ENCODE data around the gene TMEM258. TPM values are rescaled to one million over a fixed set of nuclear protein-coding genes. Genes with fewer than 3 reads are reported as not detected.

TMEM258 gene
- total RNA-seq, 2 donors from 2014 or later: 8.6 to 29.1 TPM

- WGBS, 2 donors: 0 to 1% methylated on average over 4 to 81 of the region's 93 CpGs
- H3K27ac ChIP-seq: peak within 1 kb of the TSS; percentile 85 to 97 (median 96)
- H3K27me3 ChIP-seq: no peaks in the 10 kb centered on the region
- peak; percentile 62 for ATAC-seq
- H3K4me1 ChIP-seq: peaks cover 66% of the 10 kb centered on the region
- peak; percentile 23 to 50 (median 26) for TF ChIP-seq POLR2A (IDR thresholded peaks at IDR 0.05)
- TF ChIP-seq, protein P1, sequence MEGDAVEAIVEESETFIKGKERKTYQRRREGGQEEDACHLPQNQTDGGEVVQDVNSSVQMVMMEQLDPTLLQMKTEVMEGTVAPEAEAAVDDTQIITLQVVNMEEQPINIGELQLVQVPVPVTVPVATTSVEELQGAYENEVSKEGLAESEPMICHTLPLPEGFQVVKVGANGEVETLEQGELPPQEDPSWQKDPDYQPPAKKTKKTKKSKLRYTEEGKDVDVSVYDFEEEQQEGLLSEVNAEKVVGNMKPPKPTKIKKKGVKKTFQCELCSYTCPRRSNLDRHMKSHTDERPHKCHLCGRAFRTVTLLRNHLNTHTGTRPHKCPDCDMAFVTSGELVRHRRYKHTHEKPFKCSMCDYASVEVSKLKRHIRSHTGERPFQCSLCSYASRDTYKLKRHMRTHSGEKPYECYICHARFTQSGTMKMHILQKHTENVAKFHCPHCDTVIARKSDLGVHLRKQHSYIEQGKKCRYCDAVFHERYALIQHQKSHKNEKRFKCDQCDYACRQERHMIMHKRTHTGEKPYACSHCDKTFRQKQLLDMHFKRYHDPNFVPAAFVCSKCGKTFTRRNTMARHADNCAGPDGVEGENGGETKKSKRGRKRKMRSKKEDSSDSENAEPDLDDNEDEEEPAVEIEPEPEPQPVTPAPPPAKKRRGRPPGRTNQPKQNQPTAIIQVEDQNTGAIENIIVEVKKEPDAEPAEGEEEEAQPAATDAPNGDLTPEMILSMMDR (IDR thresholded peaks at IDR 0.05): peak; percentile 29 to 97 (median 55)
- DNase-seq: peak; percentile 65 to 80 (median 76)
- H3K4me3 ChIP-seq: peak within 1 kb of the TSS; percentile 37 to 44
- no peaks in the 10 kb centered on the region for H3K36me3 ChIP-seq (replicated peaks in 1 of 2; ENCODE audit: insufficient read depth in 1 of 2, low read depth in 2 of 2)
- intact Hi-C loops (cut with DNase I): no loop called here
- no peaks in the 10 kb centered on the region for H3K9me3 ChIP-seq
These were observed 40.1 kb downstream of the TMEM258 start, which contains the start of gene MYRF for GRCh38 chr11:61752117-61752924. Gene MYRF, plus strand, starts transcription at chr11:61752636. Its CDS starts 109 bp downstream, at chr11:61752745.

DNA sequence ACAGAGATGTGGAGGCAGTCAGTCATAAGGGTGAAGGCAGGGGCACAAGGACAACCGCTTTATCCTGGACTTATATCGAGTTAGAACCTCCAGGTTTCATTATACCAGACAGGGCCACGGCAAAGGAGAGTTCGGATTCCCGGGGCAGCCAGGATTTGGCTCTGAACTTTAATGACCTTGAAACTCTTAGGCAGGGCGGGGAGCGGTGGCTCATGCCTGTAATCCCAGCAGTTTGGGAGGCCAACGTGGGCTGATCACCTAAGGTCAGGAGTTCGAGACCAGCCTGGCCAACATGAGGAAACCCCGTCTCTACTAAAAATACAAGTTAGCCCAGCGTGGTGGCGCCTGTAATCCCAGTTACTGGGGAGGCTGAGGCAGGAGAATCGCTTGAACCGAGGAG is 41.0 kb downstream of the TMEM258 start:
- Histone ChIP-seq H3K4me1 (peaks cover 57% of the 10 kb centered on the region), H3K27me3 (no peaks in the 10 kb centered on the region), H3K4me3 (no peak overlapping the region), H3K27ac (no peak overlapping the region), H3K36me3 (replicated peaks in 1 of 2; ENCODE audit: insufficient read depth in 1 of 2, low read depth in 2 of 2) (no peaks in the 10 kb centered on the region), H3K9me3 (no peaks in the 10 kb centered on the region)
- TF ChIP-seq POLR2A (IDR thresholded peaks at IDR 0.05): no peak
- TF ChIP-seq, protein P1 (IDR thresholded peaks at IDR 0.05): no peak
- WGBS, 2 donors: 37 to 45% methylated on average over 11 to 14 of the region's 14 CpGs
- ATAC-seq: no peak
- intact Hi-C loops (cut with DNase I): no loop called here
- no peak for DNase-seq

GRCh38 chr11:61750631-61751273 is 41.6 kb downstream of the TMEM258 start:
- DNase-seq (no peak), ATAC-seq (no peak)
- Histone ChIP-seq H3K4me3 (no peak overlapping the region), H3K4me1 (peaks cover 51% of the 10 kb centered on the region), H3K36me3 (replicated peaks in 1 of 2; ENCODE audit: insufficient read depth in 1 of 2, low read depth in 2 of 2) (no peaks in the 10 kb centered on the region), H3K27me3 (no peaks in the 10 kb centered on the region), H3K9me3 (no peaks in the 10 kb centered on the region), H3K27ac (no peak overlapping the region)
- intact Hi-C loops (cut with DNase I): no loop called here
- TF ChIP-seq, protein P1 (IDR thresholded peaks at IDR 0.05): no peak
- no peak for TF ChIP-seq POLR2A (IDR thresholded peaks at IDR 0.05)
- WGBS, 2 donors: 93 to 99% methylated on average over 5 of the region's 5 CpGs

- H3K27me3 ChIP-seq: no peaks in the 10 kb centered on the region
- no peaks in the 10 kb centered on the region for H3K9me3 ChIP-seq
- DNase-seq (no peak), ATAC-seq (no peak)
- H3K36me3 ChIP-seq (replicated peaks in 1 of 2; ENCODE audit: insufficient read depth in 1 of 2, low read depth in 2 of 2): no peaks in the 10 kb centered on the region
- intact Hi-C loops (cut with DNase I): no loop called here
- TF ChIP-seq, protein P1 (IDR thresholded peaks at IDR 0.05): no peak
- no peak for TF ChIP-seq POLR2A (IDR thresholded peaks at IDR 0.05)
- no peak overlapping the region for H3K4me3 ChIP-seq
- H3K27ac ChIP-seq: no peak overlapping the region
- WGBS, 2 donors: 63 to 73% methylated on average over 10 to 19 of the region's 21 CpGs
- H3K4me1 ChIP-seq: peaks cover 40% of the 10 kb centered on the region
These were observed 42.7 kb downstream of the TMEM258 start for GRCh38 chr11:61749591-61750217.

Data from body of pancreas (tissue), 4 donors.